NCI-H1417 (cell line): Measurements from ENCODE around the gene STN1.

Experiments
- DNase-seq, 3 experiments: peaks; one replicate each; lab custom pipeline; 2025; lab: John Stamatoyannopoulos, UW

Gene STN1

GRCh38 chr10:103894441-103894864 lies 23.5 kb downstream of the STN1 start:
- DNase-seq = peak in 1 of 3 experiments; percentile 19

GRCh38 chr10:103893817-103894216 lies 24.2 kb downstream of the STN1 start:
- peak in 1 of 3 experiments; percentile 3 for DNase-seq

GRCh38 chr10:103892181-103892580 lies 25.8 kb downstream of the STN1 start:
- no peak for DNase-seq

- no peak for DNase-seq
Measured at GRCh38 chr10:103890688-103891087, 27.3 kb downstream of the STN1 start.

- peak in 1 of 3 experiments; percentile 3 for DNase-seq
Measured at GRCh38 chr10:103890194-103890658, 27.8 kb downstream of the STN1 start.

GRCh38 chr10:103889121-103889720 lies 28.8 kb downstream of the STN1 start:
- no peak for DNase-seq

- peak; percentile 20 to 67 (median 27) for DNase-seq
Measured at GRCh38 chr10:103888113-103888841, 29.7 kb downstream of the STN1 start.

GRCh38 chr10:103885617-103886016 lies 32.4 kb downstream of the STN1 start:
- no peak for DNase-seq

GRCh38 chr10:103884681-103885139 lies 33.3 kb downstream of the STN1 start:
- peak; percentile 20 to 73 (median 24) for DNase-seq

- no peak for DNase-seq
Measured at GRCh38 chr10:103882285-103883007, 35.5 kb downstream of the STN1 start.

- DNase-seq = peak in 2 of 3 experiments; percentile 64 to 80
Measured at GRCh38 chr10:103881416-103882284, 36.3 kb downstream of the STN1 start.

GRCh38 chr10:103879831-103880230 lies 38.2 kb downstream of the STN1 start:
- DNase-seq = no peak

- no peak for DNase-seq
Measured at GRCh38 chr10:103879409-103879808, 38.6 kb downstream of the STN1 start.

- no peak for DNase-seq
Measured at GRCh38 chr10:103877861-103878260, 40.1 kb downstream of the STN1 start.

- DNase-seq = no peak
Measured at GRCh38 chr10:103876155-103876554, 41.8 kb downstream of the STN1 start.

- DNase-seq = peak in 1 of 3 experiments; percentile 22
Measured at GRCh38 chr10:103874730-103875129, 43.3 kb downstream of the STN1 start.

- no peak for DNase-seq
Measured at GRCh38 chr10:103872137-103872931, 45.6 kb downstream of the STN1 start.

GRCh38 chr10:103871006-103871405 lies 47.0 kb downstream of the STN1 start:
- no peak for DNase-seq

- no peak for DNase-seq
Measured at GRCh38 chr10:103870516-103870915, 47.5 kb downstream of the STN1 start.

GRCh38 chr10:103869336-103869735 lies 48.6 kb downstream of the STN1 start:
- no peak for DNase-seq

GRCh38 chr10:103868200-103868599 lies 49.8 kb downstream of the STN1 start:
- no peak for DNase-seq
